RWPE1 (cell line): ENCODE measurements around the gene TRAF3.

Experiments used
- CTCF ChIA-PET: fragments of 350-600 bp; sonication (Branson Sonifier 250); formaldehyde crosslinking; extraction: SDS; loops from one replicate; lab custom pipeline; 2021; lab: Yijun Ruan, JAX
- POLR2A ChIA-PET: fragments of 400-600 bp; formaldehyde crosslinking; extraction: SDS; loops from one replicate; lab custom pipeline; 2020; ENCODE audit warnings: antibody characterized with exemption; ENCODE audit not compliant: low non-redundant PET; lab: Yijun Ruan, JAX
- DNase-seq: peaks from one replicate; pipeline ENCODE4 v3.0.0; 2012; ENCODE audit warnings: low spot score
- H3K27ac ChIP-seq: fragments of 450-650 bp; 2 replicates; pipeline ENCODE4 v1.5.1; 2017
- TF ChIP-seq, protein P1 (sequence below): fragments of 450-650 bp; conservative IDR thresholded peaks from 2 replicates; pipeline ENCODE4 v1.5.1; 2017; ENCODE audit warnings: low read depth, mild to moderate bottlenecking

TRAF3 gene

DNA sequence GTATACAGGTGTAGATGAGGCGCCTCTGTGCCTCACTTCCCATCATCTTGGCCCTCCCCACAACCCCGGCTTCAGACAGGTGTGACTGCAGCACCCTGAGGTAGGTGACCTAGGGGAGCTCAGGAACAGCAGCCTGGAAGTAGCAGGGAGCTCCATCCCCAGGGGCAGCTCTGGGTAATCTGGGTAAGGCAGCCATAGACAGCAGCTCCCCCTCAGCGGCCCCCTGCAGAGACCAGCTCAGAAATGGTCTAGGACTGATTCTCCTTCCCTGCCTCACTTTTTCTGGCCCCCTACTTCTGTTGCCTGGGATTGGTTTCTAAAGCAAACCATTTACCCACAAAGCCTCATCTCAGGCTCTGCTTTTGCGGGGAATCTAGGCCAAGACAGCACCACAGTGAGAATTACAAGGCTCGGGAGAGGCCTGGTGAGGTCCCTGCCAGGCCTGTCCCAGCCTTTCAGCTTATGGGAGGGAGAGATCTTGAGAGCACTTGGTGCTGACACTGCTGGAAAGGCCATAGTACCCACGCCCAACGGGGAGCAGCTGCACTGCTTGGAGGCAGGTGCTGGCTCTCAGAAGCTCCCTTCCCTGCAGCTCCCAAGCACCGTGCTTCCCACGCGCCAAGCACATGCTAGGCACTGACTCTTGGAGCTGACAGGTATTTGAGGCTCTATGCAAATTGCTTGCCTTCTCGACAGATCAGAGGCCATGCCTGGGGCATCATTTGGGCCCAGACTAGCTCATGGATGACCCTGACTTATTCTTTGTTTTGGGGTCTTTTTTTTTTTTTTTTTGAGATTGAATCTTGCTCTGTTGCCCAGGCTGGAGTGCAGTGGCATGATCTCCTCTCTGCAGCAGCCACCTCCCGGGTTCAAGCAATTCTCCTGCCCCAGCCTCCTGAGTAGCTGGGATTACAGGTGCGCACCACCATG, 45.1 kb upstream of the TRAF3 start:
- no peak overlapping the region; the same call in 1 of the 2 replicates for H3K27ac ChIP-seq
- ChIA-PET POLR2A (no interaction called here), CTCF (interaction anchor here (0.5 to 1.1 kb wide), 2 partner anchors 37 to 143 kb away, joined by 3 to 6 read pairs; no protein-coding TSS in a partner anchor)
- DNase-seq = no peak
- TF ChIP-seq, protein P1, sequence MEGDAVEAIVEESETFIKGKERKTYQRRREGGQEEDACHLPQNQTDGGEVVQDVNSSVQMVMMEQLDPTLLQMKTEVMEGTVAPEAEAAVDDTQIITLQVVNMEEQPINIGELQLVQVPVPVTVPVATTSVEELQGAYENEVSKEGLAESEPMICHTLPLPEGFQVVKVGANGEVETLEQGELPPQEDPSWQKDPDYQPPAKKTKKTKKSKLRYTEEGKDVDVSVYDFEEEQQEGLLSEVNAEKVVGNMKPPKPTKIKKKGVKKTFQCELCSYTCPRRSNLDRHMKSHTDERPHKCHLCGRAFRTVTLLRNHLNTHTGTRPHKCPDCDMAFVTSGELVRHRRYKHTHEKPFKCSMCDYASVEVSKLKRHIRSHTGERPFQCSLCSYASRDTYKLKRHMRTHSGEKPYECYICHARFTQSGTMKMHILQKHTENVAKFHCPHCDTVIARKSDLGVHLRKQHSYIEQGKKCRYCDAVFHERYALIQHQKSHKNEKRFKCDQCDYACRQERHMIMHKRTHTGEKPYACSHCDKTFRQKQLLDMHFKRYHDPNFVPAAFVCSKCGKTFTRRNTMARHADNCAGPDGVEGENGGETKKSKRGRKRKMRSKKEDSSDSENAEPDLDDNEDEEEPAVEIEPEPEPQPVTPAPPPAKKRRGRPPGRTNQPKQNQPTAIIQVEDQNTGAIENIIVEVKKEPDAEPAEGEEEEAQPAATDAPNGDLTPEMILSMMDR = no peak

DNA sequence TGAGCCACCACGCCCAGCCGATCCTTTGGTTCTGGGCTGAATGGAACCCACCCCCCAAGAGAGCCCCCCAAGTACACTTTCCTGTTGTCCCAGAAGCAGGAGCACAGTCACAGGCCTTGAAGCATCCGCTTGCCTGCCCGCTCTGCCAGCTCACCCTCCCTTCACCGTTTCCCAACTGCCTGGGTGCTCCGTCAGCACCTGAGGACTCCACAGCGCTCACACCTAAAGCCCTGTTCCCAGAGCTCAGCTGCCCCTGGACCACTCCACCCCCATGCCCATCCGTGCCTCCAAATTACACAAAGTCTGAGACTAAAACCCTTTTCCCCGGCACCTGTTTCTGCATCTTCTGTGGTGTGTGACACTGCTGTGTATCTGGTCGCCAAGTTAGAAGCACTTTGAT, 44.3 kb upstream of the TRAF3 start:
- no peak for DNase-seq
- POLR2A ChIA-PET = no interaction called here

DNA sequence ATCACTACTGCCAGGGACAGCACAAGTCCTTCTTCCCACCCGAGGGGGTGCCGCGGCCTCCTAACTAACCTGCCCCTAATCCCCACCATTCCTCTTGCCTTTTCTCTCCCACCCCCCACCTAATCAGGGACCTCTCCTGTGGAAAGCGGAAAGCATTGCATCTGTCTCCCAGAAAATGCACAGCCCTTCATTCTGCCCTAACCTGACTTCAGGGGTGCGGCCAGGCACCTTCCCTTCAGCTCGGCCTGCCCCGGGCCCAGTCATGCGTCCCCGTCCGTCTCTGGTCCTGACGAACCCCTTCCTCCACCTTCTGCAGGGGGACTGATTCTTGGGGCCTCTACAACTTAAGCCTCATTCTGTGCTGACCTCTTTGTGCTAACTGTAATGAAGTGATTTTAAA, 43.9 kb upstream of the TRAF3 start:
- H3K27ac ChIP-seq = no peak overlapping the region
- ChIA-PET CTCF (interaction anchor here (0.7 kb wide), 1 partner anchor 49 kb away, joined by 3 read pairs; no protein-coding TSS in a partner anchor), POLR2A (no interaction called here)
- DNase-seq = no peak
- TF ChIP-seq, protein P1 = no peak

More for the DNA sequence above, 44.3 kb upstream of the TRAF3 start:
- CTCF ChIA-PET = interaction anchor here (0.5 to 0.7 kb wide), 2 partner anchors 49 to 142 kb away, joined by 3 read pairs; no protein-coding TSS in a partner anchor
- TF ChIP-seq, protein P1 = no peak
- no peak overlapping the region for H3K27ac ChIP-seq

DNA sequence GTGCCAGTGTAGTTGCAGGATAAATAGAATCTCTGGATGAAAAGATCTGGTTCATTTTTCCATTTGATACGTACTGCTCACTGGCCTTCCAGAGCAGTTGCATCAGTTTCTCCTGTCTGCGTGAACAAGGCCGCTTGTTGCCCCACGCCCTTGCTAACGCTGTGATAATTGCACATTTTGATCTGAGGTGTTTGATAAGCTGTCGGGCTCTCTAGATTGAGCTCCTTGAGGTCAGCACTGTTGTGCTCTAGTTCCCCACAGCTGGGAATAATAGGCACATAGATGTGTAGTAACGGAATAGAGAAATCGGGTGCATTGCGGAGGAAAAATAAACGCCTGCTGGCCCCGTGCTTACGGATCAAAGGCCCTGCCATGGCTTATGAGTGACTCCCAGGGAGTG, 42.8 kb upstream of the TRAF3 start:
- 0 out of 2 replicates have a peak overlapping the region, but pooled peaks have one; percentile 8 for H3K27ac ChIP-seq
- POLR2A ChIA-PET = no interaction called here
- no peak for DNase-seq
- CTCF ChIA-PET = no interaction called here
- TF ChIP-seq, protein P1 = no peak

DNA sequence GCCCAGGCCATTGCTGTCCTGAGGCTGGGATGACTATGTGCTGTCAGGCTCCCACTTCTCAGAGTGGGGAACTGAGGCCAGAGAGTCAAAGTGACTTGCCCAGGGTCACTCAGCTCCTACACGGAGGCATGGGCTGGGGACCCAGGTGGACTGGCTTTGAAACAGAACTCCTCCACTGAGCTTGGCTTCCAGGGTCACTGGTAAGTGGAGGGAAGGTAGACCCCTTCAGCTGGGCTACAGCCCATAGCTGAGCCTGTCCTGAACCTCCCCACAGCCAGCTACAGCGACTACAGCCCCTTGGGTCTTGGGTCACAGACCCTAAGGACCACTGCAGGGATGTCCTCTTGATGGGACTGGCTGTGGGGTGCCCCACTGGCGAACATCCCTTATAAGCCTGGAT, 40.3 kb upstream of the TRAF3 start:
- CTCF ChIA-PET = no interaction called here
- DNase-seq = no peak
- no peak overlapping the region for H3K27ac ChIP-seq
- TF ChIP-seq, protein P1 = no peak
- POLR2A ChIA-PET = no interaction called here

DNA sequence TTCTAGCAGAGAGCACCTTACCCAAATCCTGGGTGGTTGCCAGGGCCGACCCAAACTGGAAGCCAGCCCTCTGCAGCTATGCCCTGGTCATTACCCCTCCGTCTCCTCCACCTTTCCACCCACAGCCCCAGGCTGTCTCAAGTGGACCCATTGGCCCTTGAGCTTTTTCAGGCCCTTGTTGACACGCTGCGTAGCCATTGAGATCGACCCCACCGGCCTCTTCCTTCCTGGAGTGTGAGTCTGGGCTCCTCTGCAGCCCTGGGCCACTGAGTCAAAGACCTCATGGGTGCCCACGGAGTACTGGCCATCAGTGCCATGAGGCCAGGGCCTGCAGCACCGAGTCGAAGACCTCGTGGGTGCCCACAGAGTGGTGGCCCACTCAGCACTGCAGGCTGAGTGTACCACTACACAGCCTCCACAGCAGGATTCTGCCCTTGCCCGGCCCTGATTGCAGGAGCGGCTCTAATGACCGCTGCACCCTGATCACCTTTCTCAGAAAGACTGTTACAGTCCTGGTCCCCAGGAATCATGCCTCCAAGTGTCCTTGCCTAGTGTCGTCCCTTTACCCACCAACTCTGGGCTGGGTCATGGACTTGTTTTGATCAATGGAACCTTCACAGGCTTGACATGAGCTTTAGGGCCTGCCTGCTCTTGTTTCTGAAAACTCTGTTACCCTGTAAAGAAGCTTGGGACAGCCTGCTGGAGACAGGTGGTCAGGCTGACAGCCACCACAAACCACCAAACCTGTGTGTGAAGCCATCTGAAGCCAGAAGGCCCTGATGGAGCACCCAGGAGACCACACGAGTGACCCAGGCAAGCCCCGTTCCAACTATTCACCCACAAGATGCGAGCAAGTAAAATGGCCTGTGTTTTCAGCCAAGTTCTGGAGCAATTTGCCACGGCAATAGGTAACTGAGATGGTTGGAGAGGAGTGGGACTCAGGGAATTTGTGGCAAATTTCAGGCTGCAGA, 39.6 kb upstream of the TRAF3 start:
- TF ChIP-seq, protein P1 = no peak

More for the DNA sequence above, 39.6 kb upstream of the TRAF3 start:
- ChIA-PET POLR2A (no interaction called here), CTCF (no interaction called here)
- no peak for DNase-seq
- peak overlapping the region; percentile 13 for H3K27ac ChIP-seq
